HG03378 (cell line): ENCODE results near the gene JPT2.
"Not testable (repeated sequence)": the region's sequence is repeated elsewhere in the genome, so short reads cannot be mapped to it uniquely, and the experiment has no call there.

Source experiments
- ATAC-seq: cut with Tn5 transposase; IDR thresholded peaks from one replicate; pipeline ENCODE4 v1.9.1; 2021; ENCODE audit warnings: mild to moderate bottlenecking, moderate library complexity; ENCODE audit not compliant: unreplicated experiment

Gene JPT2

GRCh38 chr16:1727651-1728624 is 49.9 kb downstream of the JPT2 start:
- no peak for ATAC-seq

DNA sequence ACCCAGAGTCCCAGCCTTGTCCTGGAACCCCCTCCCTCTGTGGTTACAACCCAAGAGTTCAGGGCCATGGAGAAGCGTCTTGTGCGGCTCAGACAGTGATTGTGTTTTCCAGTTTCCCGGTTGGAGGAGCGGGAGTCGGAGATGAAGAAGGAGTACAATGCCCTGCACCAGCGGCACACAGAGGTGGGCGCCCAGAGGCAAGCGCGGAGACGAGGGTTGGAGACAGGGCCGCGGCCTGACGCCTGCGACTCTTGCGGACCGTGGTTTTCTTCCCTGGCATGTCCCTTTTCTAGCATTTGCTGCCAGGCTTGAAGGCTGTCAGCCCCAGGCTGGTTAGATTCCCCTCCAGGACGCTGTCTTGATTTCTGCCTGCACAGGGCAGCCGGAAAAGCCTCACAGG is 50.9 kb downstream of the JPT2 start:
- no peak for ATAC-seq

GRCh38 chr16:1729445-1729844 is 51.4 kb downstream of the JPT2 start:
- no peak for ATAC-seq

- ATAC-seq, result no peak
These were observed 53.0 kb downstream of the JPT2 start for GRCh38 chr16:1731073-1731472.

DNA sequence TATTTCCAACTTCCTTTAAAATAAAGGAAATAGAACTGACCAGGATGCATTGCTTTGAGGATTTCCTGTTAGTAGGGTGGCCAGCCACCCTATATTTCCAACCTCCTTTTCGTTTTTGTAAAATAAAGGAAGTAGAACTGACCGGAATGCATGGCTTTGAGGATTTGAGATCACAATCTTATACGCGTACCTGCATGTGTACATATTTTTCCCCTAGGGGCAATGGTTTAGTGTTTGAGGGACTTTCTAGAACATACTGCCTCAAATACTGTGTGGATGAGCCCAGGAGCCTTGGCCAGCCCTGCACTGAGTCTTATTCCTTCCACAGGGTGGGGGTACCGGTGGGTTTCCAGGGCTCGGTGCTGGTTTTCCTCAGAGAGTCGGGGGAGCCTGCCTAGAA is 53.5 kb downstream of the JPT2 start:
- no peak for ATAC-seq

DNA sequence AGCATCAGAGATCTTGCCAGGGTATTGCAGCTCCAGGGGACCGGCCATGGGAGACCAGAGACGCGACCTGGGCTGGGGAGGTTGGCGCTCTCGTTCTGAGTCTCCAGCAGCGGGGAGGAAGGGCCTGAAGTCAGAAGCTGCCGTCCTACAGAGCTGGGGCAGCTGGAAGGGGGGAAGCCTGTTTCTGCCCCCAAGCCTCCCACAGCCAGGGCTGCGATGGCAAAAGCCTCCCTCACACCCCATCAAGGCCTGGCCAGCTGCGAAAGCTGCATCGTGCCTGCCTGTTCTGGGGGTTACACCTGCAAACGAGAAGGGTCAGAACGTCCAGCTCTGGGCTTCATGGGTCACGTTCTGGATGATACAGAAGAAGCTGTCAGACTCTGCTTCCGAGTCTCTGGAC is 54.0 kb downstream of the JPT2 start:
- ATAC-seq, result no peak

DNA sequence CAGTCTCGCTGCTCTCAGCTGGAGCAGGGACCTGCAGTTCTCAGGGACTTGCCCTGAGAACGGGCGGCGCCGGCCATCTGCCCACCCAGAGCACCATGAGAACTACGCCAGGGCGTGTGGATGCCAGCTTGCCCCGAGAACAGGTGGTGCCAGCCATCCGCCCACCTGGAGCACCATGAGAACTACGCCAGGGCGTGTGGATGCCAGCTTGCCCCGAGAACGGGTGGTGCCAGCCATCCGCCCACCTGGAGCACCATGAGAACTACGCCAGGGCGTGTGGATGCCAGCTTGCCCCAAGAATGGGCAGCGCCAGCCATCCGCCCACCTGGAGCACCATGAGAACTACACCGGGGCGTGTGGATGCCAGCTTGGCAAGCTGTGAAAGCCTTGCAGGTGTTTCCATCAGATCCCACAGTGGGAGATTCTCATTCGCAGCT is 54.5 kb downstream of the JPT2 start:
- not testable (repeated sequence) for ATAC-seq

GRCh38 chr16:1734123-1734522 is 56.0 kb downstream of the JPT2 start:
- no peak for ATAC-seq

- ATAC-seq, result no peak
These were observed 56.7 kb downstream of the JPT2 start for GRCh38 chr16:1734816-1735215.

DNA sequence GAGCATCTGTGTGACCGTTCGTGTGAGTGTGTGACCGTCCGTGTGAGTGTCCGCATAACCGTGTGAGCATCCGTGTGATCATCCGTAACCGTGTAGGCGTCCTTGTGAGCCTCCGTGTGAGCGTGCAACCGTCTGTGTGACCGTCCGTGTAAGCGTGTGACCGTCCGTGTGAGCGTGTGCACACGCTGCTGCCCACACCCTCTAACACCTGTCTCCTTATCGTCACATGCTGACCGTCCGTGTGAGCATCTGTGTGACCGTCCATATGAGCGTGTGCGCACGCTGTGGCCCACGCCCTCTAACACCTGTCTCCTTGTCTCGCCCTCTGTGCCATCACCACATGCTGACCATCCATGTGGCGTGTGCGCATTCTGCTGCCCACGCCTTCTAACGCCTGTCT is 62.2 kb downstream of the JPT2 start:
- no peak for ATAC-seq

DNA sequence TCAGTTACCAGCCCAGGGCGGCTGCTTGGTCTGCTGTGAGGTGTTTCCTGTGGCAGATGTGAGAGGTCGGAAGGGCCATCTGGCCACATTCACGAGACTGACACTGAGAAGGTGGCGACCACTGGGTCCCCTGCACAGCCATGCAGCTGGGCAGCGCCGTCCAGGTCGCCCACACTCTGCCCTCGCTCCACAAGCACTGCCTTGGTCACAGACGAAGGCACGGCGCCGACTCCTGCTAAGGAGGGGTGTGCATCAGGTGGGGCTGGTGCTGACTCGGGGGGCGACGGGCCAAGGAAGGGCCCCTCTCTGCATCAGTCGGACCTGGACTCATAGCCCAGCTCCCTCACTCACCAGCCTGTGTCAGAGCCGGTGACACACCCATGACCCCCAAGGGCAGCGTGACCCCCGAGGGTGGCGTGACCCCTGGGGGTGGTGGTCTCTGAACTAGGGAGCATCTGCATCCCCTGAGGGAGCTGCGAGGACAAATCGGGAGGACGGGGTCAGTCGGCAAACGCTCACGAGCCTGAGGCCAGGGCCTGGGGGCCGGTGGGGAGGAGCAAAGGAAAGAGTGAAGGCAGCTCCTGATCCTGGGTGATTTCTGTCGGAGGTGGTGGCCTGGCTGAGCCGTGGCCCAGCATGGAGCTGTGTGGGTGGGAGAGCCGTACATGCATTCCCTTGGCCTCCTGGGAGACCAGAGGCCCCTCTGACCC is 62.9 kb downstream of the JPT2 start:
- no peak for ATAC-seq

DNA sequence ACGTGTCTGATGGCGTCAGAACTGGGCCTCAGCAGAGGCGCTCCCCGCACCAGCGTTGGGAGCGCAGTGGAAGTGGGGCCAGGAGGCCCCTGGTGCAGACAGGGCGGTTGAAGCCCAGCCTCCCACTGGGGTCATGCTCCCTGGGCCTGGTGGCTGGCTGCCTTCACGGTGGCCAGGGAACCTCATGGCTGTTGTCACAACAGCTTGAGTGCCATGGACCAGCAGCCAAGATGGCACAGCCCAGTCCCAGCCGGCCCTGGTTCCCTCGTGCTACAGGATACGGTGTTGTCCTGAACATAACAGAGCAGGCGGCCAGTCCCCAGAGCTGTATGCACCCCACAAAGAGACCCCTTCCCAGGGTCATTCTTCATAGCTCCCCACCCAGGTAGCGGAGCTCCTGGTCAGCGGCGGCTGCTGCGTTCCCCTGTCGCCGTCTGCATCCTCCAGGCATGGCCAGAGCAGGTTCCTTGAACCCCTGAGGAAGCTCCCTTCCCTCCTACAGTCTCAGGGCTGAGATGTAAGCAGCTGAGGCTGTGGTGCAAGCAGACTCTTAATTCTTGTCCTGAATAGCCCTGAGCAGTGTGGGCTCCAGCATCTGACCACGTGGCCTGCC is 63.6 kb downstream of the JPT2 start:
- no peak for ATAC-seq

GRCh38 chr16:1743376-1744337 is 65.6 kb downstream of the JPT2 start:
- no peak for ATAC-seq

DNA sequence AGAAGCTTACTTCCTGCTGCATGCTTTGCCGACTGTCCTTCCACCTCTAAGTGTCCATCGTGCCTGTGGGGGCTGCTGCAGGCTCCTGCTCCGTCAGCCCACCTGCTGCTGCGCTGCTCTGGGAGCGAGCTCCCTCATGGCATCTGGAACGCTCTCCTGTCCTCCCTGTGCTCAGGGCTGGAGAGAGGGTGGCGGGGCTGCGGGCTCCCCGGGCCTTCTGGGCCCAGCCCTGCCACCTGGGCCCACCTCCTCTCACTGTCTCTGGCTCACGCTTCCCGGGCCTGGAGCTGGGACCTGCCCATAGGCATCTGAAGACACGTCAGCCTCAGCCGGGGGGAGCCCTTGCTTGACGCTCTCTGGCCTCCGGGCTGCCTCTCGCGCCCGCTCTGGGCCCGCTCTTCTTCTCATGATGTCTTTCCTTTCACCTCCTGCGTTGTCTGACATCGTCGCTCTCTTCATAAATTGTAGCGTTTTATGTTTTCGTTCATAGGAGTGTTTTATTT is 66.3 kb downstream of the JPT2 start:
- no peak for ATAC-seq

- no peak for ATAC-seq
These were observed 67.3 kb downstream of the JPT2 start for GRCh38 chr16:1745181-1745899.

DNA sequence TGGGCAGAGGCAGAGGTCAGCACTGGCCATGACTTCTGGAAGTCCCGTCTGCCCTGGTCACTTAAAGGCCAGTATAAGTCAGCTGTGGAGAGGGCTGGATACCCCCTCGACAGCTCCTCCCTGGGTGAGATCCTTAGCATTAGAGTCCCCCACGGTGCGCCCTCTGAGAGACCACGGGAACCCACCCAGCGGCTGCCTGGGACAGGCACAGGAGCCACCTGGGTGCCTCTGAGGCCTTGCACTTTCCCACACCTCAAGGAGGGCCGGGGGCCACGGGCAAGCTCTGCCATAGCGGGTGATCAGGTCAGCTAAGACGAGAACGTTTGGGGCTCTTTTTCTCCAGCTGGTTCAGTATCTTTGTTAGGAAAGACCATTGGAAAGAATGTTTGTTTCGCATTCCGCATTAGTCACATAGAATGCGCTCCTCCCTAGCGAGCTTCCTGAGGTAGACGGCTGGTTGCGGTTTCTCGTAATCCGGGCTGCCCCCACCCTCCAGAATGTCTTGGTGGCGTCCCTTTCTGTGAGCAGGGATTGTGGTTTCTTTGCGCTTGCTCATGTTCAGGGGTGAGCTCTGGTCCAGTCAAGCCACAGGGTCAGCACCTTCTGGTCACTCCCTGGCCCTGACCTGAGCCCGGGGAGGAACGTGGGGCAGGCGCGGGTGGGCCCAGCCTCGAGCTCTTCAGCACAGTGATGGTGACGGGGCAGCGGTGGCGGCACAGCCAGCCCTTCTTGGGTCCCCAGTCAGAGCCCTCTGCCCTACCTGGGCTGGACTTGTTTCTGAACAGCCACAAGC is 68.0 kb downstream of the JPT2 start:
- no peak for ATAC-seq

- no peak for ATAC-seq
These were observed 68.7 kb downstream of the JPT2 start for GRCh38 chr16:1746693-1747195.

DNA sequence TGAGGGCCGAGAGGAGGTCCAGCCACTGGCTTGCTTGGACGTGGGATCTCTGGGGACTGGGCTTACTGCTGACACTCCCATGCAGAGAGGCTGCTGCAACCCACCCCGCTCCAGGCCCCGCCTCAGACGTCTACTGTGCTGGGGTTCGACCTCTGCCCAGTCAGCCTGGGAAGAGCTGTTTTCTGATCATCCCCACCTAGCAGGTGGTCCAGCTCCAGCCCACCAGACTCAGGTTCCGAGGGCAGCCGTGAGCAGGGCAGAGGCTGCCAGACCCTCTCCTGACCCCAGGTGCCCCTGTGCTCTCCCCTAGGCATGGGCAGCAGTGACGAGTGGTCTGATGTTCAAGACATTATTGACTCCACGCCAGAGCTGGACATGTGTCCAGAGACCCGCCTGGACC is 69.9 kb downstream of the JPT2 start:
- no peak for ATAC-seq
